Inferior parietal cortex (tissue), 1 donor: Measurements from ENCODE around the gene LRP1B.
"Not testable (repeated sequence)": the region's sequence is repeated elsewhere in the genome, so short reads cannot be mapped to it uniquely, and the experiment has no call there.

Experiments
- DNase-seq: peaks from one replicate; pipeline ENCODE4 v3.0.0-alpha.2; 2016; ENCODE audit errors: extremely low spot score

The LRP1B gene

GRCh38 chr2:141317986-141318385 is 812.8 kb downstream of the LRP1B start:
- DNase-seq = no peak

- DNase-seq = no peak
These were observed 814.2 kb downstream of the LRP1B start for GRCh38 chr2:141316606-141317005.

- no peak for DNase-seq
These were observed 814.7 kb downstream of the LRP1B start for GRCh38 chr2:141316103-141316502.

DNA sequence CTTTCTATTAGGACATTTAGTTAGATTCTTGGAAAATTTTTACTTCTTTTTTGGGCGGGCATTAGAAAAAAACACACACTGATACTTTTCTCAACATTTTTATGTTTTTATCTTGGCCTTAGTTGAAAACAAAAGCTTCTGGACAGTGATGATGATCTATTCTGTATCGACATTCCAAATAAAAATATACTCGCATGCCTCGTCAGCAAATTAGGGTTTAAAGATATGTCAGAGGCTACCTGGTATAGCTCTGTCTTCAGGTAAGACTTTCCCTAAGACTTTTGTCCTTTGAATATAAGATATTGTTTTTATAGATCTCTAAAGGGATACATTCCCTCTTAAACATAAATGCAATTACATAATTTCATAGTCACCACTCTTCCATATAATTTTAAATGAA is 816.8 kb downstream of the LRP1B start:
- DNase-seq = no peak

- DNase-seq = no peak
These were observed 819.4 kb downstream of the LRP1B start for GRCh38 chr2:141311430-141311829.

DNA sequence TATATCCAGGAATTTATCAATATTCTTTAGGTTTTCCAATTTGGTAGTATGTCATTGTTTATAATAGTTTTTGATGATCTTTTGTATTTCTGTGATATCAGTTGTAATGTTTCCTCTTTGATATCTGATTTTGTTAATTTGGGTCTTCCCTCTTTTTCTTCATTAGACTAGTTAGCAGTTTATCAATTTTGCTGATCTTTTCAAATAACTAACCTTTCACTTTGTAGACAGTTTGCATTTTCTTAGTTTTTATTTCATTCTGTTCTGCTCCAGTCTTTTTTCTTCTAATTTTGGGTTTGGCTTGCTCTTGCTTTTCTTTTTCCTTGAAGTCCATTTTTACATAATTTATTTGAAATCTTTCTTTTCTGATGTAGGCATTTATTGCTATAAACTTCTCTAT is 824.4 kb downstream of the LRP1B start:
- DNase-seq = no peak

GRCh38 chr2:141301551-141301950 is 829.3 kb downstream of the LRP1B start:
- DNase-seq = no peak

DNA sequence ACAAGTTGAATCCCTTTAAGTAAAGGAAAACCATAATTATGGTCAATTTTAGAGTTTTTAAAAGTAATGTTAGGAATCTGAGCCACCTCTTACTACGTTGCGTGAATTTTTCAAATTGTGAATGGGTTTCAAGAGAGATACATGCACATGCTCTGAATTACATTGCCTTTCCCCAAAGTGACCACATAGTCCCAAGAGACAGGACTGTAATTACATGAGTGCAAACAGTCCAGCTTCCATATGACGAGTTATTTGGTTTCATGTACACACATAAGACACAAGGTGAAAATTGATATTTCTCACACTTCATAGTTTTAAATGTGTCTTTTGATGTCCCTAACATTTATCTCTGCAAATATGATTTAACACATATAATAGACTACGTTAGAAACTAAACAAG is 850.8 kb downstream of the LRP1B start:
- no peak for DNase-seq

GRCh38 chr2:141271346-141271745 is 859.5 kb downstream of the LRP1B start:
- no peak for DNase-seq

- no peak for DNase-seq
These were observed 866.0 kb downstream of the LRP1B start for GRCh38 chr2:141264848-141265247.

DNA sequence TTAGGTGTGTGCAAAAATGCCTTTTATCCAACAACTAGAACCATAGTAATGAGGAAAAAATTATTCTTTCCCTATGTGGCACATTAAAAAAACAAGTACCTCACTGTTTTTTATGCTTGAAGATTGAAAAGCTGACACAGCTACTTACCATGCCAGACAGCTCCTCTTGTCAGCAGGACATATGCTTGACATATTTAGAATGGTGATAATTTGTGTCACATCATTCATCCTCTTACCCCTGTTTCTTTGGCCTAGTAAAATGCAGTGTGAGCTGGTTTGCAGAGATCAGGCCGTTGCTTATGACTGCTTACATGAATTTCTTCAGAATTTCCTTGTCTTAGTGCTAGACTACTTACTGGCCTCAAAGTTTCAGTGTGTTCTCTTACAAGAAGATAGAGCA is 869.9 kb downstream of the LRP1B start:
- no peak for DNase-seq

- DNase-seq = no peak
These were observed 871.1 kb downstream of the LRP1B start for GRCh38 chr2:141259683-141260082.

- DNase-seq = no peak
These were observed 888.8 kb downstream of the LRP1B start for GRCh38 chr2:141242008-141242407.

GRCh38 chr2:141226560-141226959 is 904.3 kb downstream of the LRP1B start:
- DNase-seq = no peak

DNA sequence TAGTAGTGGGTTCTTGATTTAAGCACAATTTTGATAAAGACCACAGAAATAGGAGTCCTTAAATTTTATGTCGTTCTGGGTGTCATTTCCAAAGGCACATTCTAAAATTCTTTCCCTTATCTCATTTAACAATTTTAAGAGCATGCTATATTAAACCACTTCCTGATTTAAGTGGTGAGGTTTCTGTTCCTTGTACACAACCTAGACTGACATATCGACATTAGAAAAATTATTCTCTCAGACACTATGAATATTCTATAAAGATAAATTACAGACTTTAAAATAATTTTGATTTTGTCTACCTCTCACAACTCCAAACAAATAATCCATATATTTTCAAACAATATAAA is 923.8 kb downstream of the LRP1B start:
- DNase-seq = no peak

DNA sequence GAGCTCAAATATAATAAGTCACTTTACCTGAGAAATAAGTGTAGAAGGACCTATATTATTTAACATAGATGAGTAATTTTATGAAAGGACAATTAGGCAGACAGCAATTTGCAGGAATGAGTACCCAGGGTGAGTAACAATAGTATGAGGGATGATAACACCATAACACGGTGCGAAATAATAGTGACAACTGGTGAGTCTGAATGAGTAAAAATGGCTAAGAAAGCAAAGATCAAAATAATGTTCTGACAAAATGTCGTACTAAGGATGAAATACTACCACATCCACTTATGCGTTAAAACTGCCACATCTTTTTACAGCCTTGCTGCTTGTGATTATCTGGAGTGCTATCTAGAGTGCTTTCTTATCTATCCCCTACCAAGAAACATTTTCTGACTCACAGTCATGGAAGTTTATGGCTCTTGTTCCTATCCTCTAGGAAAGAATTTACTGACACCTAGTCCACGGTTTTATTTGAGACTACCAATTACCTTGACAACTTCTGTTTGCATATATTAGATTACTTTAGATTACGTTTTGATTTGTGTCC is 929.7 kb downstream of the LRP1B start:
- no peak for DNase-seq

GRCh38 chr2:141200191-141200590 is 930.6 kb downstream of the LRP1B start:
- DNase-seq = no peak

DNA sequence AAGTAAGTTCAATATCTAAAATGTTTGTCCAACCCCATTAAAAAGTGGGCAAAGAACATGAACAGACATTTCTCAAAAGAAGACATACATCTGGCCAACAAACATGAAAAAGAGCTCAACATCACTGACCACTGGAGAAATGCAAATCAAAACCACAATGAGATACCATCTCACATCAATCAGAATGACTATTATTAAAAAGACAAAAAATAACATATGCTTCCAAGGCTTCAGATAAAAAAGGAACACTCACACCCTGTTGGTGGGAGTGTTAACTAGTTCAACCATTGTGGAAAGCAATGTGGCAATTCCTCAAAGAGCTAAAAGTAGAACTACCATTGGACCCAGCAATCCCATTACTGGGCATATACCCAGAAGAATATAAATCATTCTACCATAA is 931.1 kb downstream of the LRP1B start:
- no peak for DNase-seq

DNA sequence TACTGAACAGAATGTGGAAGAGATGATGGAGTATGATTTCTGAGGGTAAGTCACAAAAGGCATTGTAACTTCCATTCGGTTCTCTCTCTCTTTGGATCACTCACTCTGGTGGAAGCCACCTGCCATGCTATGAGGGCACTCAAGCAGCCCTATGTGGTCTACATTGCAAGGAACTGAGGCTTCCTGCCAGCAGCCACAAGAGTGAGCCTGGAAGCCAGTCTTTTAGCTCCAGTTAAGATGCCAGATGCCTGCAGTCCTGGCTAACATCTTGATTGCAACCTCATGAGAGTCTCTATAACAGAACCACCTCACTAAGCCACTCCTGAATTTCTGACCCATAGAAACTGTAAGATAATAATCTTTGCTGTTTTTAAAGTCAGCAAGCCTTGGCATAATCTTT is 935.7 kb downstream of the LRP1B start:
- no peak for DNase-seq

DNA sequence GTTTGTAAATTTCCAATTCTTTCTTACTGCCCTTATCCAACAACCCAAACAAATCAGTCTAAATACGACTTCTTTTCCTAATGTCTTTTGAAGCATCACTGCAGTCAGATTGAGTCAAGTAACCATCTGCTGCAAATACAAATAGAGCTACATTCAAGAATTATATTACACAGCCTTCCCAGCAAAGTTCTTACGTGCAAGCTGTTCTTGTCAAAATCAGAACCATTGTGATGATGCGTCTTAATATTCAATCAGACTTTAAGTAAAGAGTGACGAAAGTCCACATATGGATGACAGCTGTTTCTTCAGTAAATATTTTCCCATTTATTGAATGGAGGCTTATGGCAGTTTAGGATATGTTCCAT is 943.8 kb downstream of the LRP1B start:
- peak; percentile 27 for DNase-seq

DNA sequence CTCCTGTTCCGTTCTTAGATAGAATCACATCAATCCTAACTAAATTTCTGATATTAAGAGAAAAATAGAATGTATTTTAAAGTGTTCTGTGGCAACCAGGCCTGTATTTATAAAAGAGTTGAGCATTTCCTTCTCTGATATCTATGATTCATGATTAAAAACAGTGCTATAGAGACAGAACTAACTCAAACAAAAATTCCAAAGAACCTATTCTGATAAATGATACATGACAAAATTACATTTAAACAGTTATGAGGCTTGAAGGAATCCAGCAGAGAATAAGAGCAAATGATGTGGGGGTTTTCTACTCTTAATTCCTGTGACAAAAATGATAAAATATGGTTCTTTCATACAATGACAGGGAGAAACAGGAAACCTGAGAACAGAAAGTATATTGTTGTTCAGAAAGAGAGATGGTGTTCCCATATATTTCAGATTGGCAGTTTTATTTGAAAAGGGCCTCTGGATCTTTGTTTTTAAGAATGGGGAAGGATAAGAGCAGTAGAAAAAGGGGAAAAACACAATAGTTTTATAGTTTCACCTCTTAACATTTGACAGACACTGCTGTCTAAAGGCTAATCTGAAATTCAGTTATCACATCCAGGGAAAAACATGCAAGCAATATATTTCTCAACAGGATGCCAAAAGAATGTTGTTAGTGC is 944.3 kb downstream of the LRP1B start:
- no peak for DNase-seq

DNA sequence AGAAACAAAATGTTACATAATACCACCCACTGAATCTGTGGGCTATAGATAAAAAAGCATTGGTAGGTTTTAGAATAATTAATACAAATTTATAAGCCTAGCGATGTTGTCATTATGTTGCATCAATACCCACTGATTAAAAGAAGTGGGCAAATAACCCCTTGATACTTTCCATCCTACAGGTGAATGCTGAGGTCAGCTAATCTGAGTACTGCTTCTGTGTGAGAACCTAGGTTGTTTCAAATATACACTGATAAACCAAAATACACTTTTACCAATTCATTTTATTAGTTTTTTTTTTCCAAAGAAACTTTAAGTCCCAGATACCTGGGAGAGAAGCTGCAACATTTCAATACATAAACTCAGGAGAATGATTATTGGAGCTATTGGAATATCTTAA is 948.6 kb downstream of the LRP1B start:
- no peak for DNase-seq

GRCh38 chr2:141169117-141169516 is 961.7 kb downstream of the LRP1B start:
- DNase-seq = not testable (repeated sequence)

DNA sequence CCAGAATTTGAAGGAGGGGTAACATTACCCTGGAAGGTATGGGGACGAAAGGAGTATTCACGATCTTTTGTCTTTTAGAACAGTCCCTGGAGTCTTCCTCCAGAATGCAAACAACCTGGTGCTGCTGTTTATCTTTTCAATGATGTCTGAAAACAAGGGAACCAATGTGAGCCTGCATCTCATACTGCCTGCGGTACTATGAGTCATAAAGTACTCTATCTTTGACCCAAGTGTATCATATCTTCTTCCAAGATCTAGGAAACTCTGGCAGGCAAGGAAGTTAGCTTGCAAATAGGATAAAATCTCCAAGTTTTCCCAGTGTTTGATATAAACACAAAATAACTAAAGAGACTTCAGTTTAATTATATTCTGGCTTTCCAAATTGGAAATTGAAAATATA is 968.5 kb downstream of the LRP1B start:
- no peak for DNase-seq
